ENCODE measurements around the gene EMC8.
"Not testable (repeated sequence)": the region's sequence is repeated elsewhere in the genome, so short reads cannot be mapped to it uniquely, and the experiment has no call there.

EMC8 gene

GRCh38 chr16:85812811-85813700 lies 13.7 kb upstream of the EMC8 start:
- DNase-seq (ENCODE audit: low spot score): no peak

DNA sequence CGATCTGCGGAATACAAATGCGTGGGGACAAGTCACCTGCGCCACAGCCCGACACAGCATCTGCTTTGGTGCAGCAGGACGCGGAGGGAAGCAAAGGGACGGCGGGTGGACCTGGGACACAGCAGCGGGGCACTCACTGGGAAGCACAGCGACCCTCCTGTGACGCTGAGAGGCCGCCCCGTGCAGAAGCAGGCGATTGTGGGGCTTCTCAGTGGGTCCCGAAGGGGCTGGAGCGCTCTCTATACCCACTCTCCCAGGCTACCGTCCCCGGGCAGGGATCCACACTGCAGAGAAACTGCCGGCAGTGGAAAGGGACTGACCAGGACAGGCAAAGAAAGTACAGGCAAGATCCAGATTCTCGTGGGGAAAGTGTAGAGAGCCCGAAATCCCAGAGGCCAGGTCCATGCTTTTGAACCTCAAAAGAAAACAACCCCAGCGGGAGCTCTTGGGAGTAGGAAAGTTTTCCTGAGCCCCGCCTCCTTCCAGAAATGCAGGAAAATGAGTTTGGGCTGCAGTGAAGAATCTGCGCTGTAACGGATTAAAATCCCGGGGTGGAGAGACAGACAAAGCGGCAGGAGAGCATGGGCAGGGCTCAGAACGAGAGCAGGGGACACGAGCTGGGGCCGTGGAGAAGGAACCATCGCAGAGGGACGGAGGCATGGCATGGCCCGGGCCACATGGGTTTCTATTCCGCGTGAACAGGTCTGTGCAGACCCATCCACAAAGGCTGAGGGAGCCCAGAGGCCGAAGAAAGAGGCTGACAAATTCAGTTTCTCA lies 12.9 kb upstream of the EMC8 start:
- no peak for DNase-seq (ENCODE audit: low spot score)

DNA sequence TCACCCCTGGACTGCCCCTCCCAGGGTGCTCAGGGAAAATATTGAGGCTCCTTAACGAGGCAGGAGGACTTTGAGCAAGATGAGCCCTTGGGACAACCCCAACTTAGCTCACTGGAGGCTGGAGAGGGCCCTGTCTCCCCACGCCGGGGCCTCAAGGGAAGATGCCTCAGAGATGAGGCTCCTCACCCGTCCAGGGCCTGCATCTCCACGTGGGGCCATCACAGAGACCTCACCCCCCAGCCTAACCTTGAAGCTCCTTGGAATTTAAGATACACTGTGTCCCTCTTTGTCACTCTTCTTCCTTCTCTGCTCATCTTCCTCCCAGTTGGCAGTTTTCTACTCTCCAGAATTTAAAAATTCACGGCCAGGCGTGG lies 11.4 kb upstream of the EMC8 start:
- DNase-seq (ENCODE audit: low spot score): no peak

GRCh38 chr16:85810097-85810741 lies 10.9 kb upstream of the EMC8 start:
- no peak for DNase-seq (ENCODE audit: low spot score)

- DNase-seq (ENCODE audit: low spot score): no peak
Observed at GRCh38 chr16:85809645-85810044, 10.3 kb upstream of the EMC8 start.

- no peak for DNase-seq (ENCODE audit: low spot score)
Observed at GRCh38 chr16:85808926-85809325, 9.6 kb upstream of the EMC8 start.

- DNase-seq (ENCODE audit: low spot score): not testable (repeated sequence)
Observed at GRCh38 chr16:85808104-85808503, 8.8 kb upstream of the EMC8 start.

DNA sequence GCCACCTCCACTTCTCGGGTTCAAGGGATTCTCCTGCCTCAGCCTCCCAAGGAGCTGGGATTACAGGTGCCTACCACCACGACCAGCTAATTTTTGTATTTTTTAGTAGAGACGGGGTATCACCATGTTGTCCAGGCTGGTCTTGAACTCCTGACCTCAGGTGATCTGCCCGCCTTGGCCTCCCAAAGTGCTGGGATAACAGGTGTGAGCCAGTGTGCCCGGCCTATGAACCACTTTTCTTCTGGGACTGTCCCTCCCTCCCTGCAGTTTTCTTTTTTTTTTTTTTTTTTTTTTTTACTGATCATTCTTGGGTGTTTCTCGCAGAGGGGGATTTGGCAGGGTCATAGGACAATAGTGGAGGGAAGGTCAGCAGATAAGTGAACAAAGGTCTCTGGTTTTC lies 8.0 kb upstream of the EMC8 start:
- not testable (repeated sequence) for DNase-seq (ENCODE audit: low spot score)

- no peak for DNase-seq (ENCODE audit: low spot score)
Observed at GRCh38 chr16:85806539-85806938, 7.2 kb upstream of the EMC8 start.

DNA sequence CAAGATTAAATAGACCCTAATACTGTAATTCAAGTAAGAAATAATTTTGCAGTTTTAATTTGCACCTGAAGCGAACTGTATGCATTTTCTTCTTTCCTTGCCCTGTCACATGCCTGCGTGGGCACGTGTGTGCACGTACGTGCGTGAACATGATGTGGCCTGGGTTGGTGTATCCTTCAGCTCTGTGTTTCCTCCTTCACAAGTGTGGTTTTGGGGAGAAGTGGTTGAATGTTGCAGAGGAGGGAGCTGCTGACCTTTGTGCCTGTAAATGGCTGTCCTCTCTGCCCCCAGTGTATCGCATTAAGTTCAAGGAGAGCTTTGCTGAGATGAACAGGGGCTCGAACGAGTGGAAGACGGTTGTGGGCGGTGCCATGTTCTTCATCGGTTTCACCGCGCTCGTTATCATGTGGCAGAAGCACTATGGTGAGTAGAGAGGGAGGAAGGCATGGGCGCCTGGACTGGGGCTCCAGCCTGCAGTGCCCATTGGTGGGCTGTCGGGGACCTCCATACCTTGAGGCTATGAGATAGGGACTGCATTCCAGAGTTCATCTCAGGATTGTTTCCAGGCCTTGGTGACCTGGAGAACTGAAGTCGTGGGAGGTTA lies 6.2 kb upstream of the EMC8 start:
- no peak for DNase-seq (ENCODE audit: low spot score)

- no peak for DNase-seq (ENCODE audit: low spot score)
Observed at GRCh38 chr16:85803570-85803969, 4.2 kb upstream of the EMC8 start.

DNA sequence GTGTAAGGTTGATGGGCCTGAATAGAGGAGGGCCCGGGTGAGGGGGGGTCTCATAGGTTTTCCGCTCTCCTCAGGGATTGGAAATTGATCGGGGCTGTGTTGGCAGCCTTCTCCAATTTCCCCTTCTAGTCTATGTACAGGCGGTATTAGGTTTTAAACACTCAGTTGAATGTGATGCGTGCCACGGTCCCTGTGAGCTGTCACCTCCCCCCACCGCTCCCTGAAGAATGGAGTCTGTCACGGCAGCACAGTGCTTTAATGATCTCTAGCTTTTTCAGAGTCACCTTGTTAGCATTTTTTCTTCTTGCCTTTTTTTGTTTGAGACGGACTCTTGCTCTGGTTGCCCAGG lies 951 bp upstream of the EMC8 start:
- peak; percentile 41 for DNase-seq (ENCODE audit: low spot score)

DNA sequence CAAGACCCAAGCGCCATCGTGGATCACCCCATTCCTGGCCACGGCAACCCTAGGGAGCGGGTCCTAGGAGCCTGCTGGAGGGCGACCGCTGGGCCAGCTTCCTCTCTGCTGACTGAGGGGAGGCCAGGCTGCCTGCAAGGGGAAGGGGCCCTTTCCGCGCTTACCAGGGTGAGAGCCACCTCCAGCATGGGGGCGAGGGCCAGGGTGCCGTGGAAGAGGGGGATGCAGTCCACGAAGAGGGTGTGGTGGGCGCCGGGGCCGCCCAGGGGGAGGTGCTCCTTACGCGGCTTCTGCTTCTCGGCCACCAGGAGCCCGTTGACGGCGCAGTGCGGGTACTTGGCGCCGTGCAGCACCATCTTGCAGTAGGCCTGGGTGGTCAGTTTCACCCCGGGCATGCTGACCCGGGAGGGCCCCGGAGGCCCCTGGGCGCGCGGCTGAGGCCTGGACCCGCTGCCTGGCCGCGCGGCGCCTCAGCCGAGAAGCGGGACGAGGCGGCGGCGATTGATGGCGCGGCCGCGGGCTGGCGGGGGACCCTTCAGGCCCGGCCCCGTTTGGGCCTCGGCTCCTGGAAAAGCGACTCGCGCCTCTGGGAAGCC lies 345 bp downstream of the EMC8 start:
- DNase-seq (ENCODE audit: low spot score): peak; percentile 67

DNA sequence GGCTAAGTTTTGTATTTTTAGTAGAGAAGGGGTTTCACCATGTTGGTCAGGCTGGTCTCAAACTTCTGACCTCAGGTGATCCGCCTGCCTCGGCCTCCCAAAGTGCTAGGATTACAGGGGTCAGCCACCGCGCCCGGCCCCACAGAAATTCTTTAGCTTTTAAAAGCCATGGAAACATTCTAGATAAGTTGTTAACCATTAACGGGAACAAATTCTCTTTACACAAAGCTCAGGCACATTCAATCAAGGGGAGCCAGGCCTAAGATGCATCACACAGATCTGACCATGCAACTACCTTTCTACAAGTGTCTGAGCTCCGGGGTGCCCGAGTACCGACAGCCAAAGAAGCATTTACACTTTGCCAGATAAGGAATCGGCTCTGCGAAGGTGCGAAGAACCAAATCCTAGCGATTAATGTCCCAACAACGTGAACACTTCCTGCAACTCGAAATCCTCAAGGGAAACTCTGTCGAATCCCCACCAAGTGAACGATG lies 1.0 kb downstream of the EMC8 start:
- peak; percentile 20 for DNase-seq (ENCODE audit: low spot score)

DNA sequence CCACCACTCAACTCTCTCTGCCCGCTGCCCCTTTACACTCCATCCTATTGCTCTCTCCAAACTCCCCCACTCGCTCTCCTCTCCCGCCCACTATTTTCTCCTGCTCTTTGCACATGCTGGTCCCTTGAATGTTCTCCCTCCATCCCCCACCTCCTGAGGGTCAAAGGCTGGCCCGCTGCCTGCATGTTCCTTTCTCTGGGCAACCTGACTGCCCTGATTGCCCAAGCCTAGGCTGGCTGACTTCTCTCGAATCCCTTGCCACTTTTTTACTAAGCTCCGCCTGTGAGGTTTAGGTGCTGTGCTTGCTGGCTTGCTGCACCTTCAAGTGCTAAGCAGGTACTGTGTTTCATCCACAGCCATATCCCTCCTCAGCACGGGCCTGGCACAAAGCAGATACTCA lies 2.7 kb downstream of the EMC8 start:
- no peak for DNase-seq (ENCODE audit: low spot score)

DNA sequence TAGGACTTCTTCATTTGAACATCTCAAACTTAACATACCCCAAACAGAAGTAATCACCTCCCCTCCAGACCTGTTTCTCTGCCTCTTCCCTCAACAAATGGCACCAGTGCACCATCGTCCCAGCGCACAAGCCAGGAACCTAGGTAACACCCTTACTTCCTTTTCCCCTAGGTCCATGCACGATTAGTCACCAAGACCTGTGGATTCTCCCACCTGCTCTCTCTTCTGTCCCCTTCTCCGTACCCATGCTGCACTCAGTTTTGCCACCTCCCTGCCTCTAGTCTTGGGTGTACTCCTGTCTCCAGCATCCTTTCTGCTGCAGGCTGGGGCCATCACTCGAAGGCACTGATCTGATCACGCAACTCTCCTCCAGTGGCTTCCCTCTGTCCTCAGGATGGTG lies 3.2 kb downstream of the EMC8 start:
- no peak for DNase-seq (ENCODE audit: low spot score)

DNA sequence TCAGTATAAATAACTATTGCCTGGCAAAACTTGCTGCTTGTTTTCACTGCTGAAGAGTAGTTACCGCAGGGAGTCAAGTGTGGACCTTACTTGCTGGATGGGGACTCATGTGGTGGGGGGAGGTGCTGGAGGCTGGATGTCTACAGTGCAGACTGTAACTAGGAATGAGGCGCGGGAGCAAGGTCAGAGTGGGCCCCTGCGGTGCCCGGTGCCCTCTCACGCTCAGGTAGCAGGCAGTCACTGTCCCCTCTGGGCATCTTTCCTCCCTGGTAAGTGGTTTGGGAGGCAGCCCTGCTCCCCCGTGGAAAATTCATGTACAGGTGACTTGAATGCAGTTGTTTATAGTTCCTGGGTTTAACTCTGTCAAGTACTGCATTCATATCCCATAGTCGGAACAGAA lies 4.6 kb downstream of the EMC8 start:
- DNase-seq (ENCODE audit: low spot score): no peak

DNA sequence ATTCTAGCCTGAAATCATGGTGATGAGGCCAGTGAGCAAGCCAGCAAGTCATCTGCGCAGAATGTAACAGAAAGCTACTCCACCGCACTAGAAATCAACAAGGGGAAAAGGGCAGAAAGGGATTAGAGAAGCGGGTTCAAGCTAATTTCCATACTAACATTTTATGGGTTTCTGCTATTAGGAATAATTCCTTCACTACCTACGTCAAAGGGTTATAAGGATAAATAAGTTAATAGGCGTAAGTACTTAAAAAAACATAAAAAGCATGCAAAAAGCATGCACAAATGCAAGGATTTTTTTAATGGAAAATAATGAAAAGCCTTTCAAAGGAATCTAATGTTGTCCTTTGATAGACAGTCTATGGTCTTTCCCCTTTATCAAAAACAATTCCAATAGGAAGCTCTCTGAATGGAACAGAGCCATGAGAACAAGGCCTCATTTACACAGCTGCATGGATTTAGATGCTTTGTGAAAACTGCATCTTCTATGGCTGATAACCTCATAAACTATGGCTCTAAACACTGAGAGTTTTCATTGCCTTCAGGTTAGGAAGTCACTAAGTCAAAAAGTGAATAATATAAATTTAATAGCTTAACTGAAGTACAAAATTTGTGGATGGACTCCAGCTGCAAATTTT lies 5.6 kb downstream of the EMC8 start:
- no peak for DNase-seq (ENCODE audit: low spot score)

- no peak for DNase-seq (ENCODE audit: low spot score)
Observed at GRCh38 chr16:85789773-85790172, 9.6 kb downstream of the EMC8 start.

DNA sequence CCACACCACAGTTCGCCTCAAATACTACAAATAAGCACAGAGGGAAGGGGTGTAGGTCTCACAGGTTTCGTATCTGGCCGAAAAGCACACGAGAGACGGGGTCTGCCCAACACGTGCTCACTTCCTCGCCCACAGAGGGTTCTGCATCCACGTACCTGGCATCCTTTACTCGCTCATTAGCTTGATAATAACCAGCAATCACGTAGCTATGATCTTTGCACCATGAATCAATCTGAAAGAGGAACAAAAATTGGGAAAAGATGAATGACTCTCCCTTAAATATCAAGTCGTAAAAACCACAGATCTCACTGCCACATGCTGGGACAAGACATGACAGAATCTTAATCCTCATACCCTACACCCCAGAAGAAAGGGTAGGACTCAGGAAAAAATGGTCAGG lies 10.5 kb downstream of the EMC8 start:
- DNase-seq (ENCODE audit: low spot score): no peak

GRCh38 chr16:85785927-85786326 lies 13.4 kb downstream of the EMC8 start:
- no peak for DNase-seq (ENCODE audit: low spot score)

GRCh38 chr16:85784813-85785212 lies 14.5 kb downstream of the EMC8 start:
- DNase-seq (ENCODE audit: low spot score): no peak
